Stomach (tissue), 9 donors: ENCODE measurements around the gene TMPRSS3. TPM values are rescaled to one million over a fixed set of nuclear protein-coding genes. Genes with fewer than 3 reads are reported as not detected.

Experiments used
- DNase-seq, 2 donors: peaks; one replicate each; pipeline versions ENCODE4 v3.0.0 to v3.0.0-alpha.2; 2013 to 2019
- H3K27ac ChIP-seq, 5 donors: fragments of 200-600 bp in 4 of 5; sonication (generic) in 4 of 5; one replicate each; pipeline ENCODE4 v1.5.1; 2013 to 2019; ENCODE audit warnings: mild to moderate bottlenecking in 1 of 5, moderate library complexity in 1 of 5
- H3K27me3 ChIP-seq, 3 donors: fragments of 200-600 bp; sonication (generic); one replicate each; pipeline ENCODE4 v1.5.1; 2017 to 2019; ENCODE audit warnings: mixed run types in 1 of 3
- H3K36me3 ChIP-seq, 4 donors: fragments of 200-600 bp; sonication (generic); 1 replicate in 3 of 4; 2 replicates in 1 of 4; pipeline ENCODE4 v1.5.1; 2016 to 2019
- H3K4me1 ChIP-seq, 4 donors: fragments of 200-600 bp; sonication (generic); one replicate each; pipeline ENCODE4 v1.5.1; 2016 to 2019
- H3K4me3 ChIP-seq, 4 donors: fragments of 200-600 bp; sonication (generic) in 3 of 4; one replicate each; pipeline ENCODE4 v1.5.1; 2016 to 2019; ENCODE audit warnings: mild to moderate bottlenecking in 1 of 4
- H3K9me3 ChIP-seq, 4 donors: fragments of 200-600 bp; sonication (generic); one replicate each; pipeline ENCODE4 v1.5.1; 2016 to 2019
- EP300 ChIP-seq: sonication (generic); formaldehyde crosslinking; IDR thresholded peaks from one replicate; pipeline ENCODE4 v1.6.1; 2017; ENCODE audit warnings: antibody characterized with exemption
- POLR2A ChIP-seq, 4 donors: fragments of 450-650 bp; IDR thresholded peaks; one replicate each; pipeline ENCODE4 v1.6.1; 2016; ENCODE audit warnings: antibody characterized with exemption in 4 of 4, control low read depth in 2 of 4, mild to moderate bottlenecking in 1 of 4, moderate library complexity in 1 of 4
- POLR2AphosphoS5 ChIP-seq, 3 donors: sonication (generic); formaldehyde crosslinking; IDR thresholded peaks; one replicate each; pipeline ENCODE4 v1.6.1; 2016; ENCODE audit warnings: antibody characterized with exemption in 3 of 3
- WGBS, 5 donors: extraction: QIAGEN DNeasy Blood & Tissue Kit in 3 of 5; methylation state at CpG; one replicate each; pipeline versions ENCODE4 v1.1.5 to v1.1.7; 2013 to 2018; 5-methylcytosine and 5-hydroxymethylcytosine counted together
- intact Hi-C: fragments of 100-400 bp; cut with DNase I; formaldehyde crosslinking; loops from one replicate; pipeline ENCODE4 v1.15.1; 2023; ENCODE audit warnings: low total_unique reads
- polyA plus RNA-seq, 3 donors: library from polyadenylated mRNA; stranded (reverse); fragments of 200-250 nt; gene quantifications; one replicate each; pipeline ENCODE4 v1.2.3, GENCODE V29; 2013
- total RNA-seq, 5 donors: library from RNA; depleted of rRNA; stranded (reverse); fragments of >200 nt; gene quantifications; one replicate each; pipeline versions ENCODE4 v1.1.0 to v1.2.3, GENCODE V29; 2014 to 2016
- TF ChIP-seq, protein P1 (sequence below), 7 experiments: fragments of 450-650 bp in 4 of 7; fragments of 200-600 bp in 3 of 7; sonication (generic) in 3 of 7; IDR thresholded peaks; one replicate each; pipeline ENCODE4 v1.5.1; 2016 to 2019; ENCODE audit warnings: antibody characterized with exemption in 7 of 7, control low read depth in 2 of 7, mild to moderate bottlenecking in 1 of 7
- donor health status: healthy with polysubstance abuse.
- donor health status: Bipolar disorder and iron deficiency.
- donor health status: healthy.

The TMPRSS3 gene
- total and polyA plus RNA-seq, 8 donors = 0.45 to 37.9 (median 3.9) TPM; not detected in 1

- Histone ChIP-seq H3K36me3 (no peaks in the 10 kb centered on the region), H3K4me1 (peaks cover 0 to 5% (median 0%) of the 10 kb centered on the region in 4 donors), H3K27me3 (peaks cover 0 to 34% (median 0%) of the 10 kb centered on the region in 3 donors), H3K27ac (no peak overlapping the region), H3K4me3 (no peak overlapping the region), H3K9me3 (no peaks in the 10 kb centered on the region)
- DNase-seq = no peak
- TF ChIP-seq, protein P1, sequence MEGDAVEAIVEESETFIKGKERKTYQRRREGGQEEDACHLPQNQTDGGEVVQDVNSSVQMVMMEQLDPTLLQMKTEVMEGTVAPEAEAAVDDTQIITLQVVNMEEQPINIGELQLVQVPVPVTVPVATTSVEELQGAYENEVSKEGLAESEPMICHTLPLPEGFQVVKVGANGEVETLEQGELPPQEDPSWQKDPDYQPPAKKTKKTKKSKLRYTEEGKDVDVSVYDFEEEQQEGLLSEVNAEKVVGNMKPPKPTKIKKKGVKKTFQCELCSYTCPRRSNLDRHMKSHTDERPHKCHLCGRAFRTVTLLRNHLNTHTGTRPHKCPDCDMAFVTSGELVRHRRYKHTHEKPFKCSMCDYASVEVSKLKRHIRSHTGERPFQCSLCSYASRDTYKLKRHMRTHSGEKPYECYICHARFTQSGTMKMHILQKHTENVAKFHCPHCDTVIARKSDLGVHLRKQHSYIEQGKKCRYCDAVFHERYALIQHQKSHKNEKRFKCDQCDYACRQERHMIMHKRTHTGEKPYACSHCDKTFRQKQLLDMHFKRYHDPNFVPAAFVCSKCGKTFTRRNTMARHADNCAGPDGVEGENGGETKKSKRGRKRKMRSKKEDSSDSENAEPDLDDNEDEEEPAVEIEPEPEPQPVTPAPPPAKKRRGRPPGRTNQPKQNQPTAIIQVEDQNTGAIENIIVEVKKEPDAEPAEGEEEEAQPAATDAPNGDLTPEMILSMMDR (IDR thresholded peaks at IDR 0.05) = no peak
- TF ChIP-seq POLR2A (IDR thresholded peaks at IDR 0.05) (no peak), POLR2AphosphoS5 (IDR thresholded peaks at IDR 0.05) (no peak), EP300 (no peak)
- WGBS, 5 donors = 71 to 83% (median 77%) methylated on average over 3 of the region's 3 CpGs
- intact Hi-C loops = no loop called here
Measured at GRCh38 chr21:42421018-42421793, 25.4 kb upstream of the TMPRSS3 start.

GRCh38 chr21:42419845-42420244, 24.0 kb upstream of the TMPRSS3 start:
- Histone ChIP-seq H3K9me3 (no peaks in the 10 kb centered on the region), H3K4me1 (no peaks in the 10 kb centered on the region), H3K4me3 (no peak overlapping the region), H3K36me3 (no peaks in the 10 kb centered on the region), H3K27ac (no peak overlapping the region), H3K27me3 (peaks cover 0 to 41% (median 0%) of the 10 kb centered on the region in 3 donors)
- 88 to 95% (median 95%) methylated on average over 6 of the region's 6 CpGs for WGBS, 5 donors
- TF ChIP-seq, protein P1 (IDR thresholded peaks at IDR 0.05) = no peak
- TF ChIP-seq POLR2AphosphoS5 (IDR thresholded peaks at IDR 0.05) (no peak), POLR2A (IDR thresholded peaks at IDR 0.05) (no peak), EP300 (no peak)
- DNase-seq = no peak
- intact Hi-C loops = no loop called here

DNA sequence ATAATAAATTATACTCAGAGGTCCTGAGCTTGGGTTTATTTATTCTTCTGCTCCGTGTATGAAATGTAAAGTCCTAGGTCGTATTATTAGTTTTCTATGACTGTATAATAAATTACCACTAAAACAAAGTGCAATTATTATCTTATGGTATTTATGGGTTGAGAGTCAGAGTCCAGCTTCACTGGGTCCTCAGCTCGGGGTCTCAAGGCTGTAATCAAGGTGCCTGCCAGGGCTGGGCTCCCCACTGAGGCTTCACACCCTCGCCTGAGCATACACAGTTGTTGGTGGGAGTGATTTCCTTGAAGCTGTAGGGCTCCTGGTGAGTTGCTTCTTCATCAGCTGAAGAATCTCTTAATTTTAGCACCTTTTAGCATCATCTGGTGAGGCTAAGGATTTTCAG, 23.0 kb upstream of the TMPRSS3 start:
- no peak for DNase-seq
- TF ChIP-seq, protein P1 (IDR thresholded peaks at IDR 0.05) = no peak
- no peak for TF ChIP-seq EP300
- no peak for TF ChIP-seq POLR2AphosphoS5 (IDR thresholded peaks at IDR 0.05)
- TF ChIP-seq POLR2A (IDR thresholded peaks at IDR 0.05) = no peak
- Histone ChIP-seq H3K4me3 (no peak overlapping the region), H3K4me1 (no peaks in the 10 kb centered on the region), H3K27me3 (peaks cover 0 to 46% (median 0%) of the 10 kb centered on the region in 3 donors), H3K36me3 (no peaks in the 10 kb centered on the region), H3K9me3 (no peaks in the 10 kb centered on the region), H3K27ac (no peak overlapping the region)
- 55 to 62% (median 58%) methylated on average over 4 of the region's 4 CpGs for WGBS, 5 donors
- intact Hi-C loops = no loop called here

- intact Hi-C loops = no loop called here
- WGBS, 5 donors = 73 to 84% (median 82%) methylated on average over 6 of the region's 6 CpGs
- Histone ChIP-seq H3K27ac (no peak overlapping the region), H3K36me3 (no peaks in the 10 kb centered on the region), H3K4me3 (no peak overlapping the region), H3K27me3 (peaks cover 0 to 51% (median 0%) of the 10 kb centered on the region in 3 donors), H3K9me3 (no peaks in the 10 kb centered on the region), H3K4me1 (no peaks in the 10 kb centered on the region)
- TF ChIP-seq, protein P1 (IDR thresholded peaks at IDR 0.05) = no peak
- TF ChIP-seq EP300 = no peak
- no peak for TF ChIP-seq POLR2AphosphoS5 (IDR thresholded peaks at IDR 0.05)
- no peak for TF ChIP-seq POLR2A (IDR thresholded peaks at IDR 0.05)
- no peak for DNase-seq
Measured at GRCh38 chr21:42417533-42417932, 21.7 kb upstream of the TMPRSS3 start.
